Stimulated activated CD8-positive, alpha-beta memory T cell treated with anti-CD3 and anti-CD28 coated beads, Interleukin-7, amount 100 ng/mL, for 1 hour (primary cell): ENCODE measurements around the gene TSSC4.

Experiments
- DNase-seq, 2 donors: peaks; one replicate each; pipeline ENCODE4 v3.0.0-alpha.2; 2020; ENCODE audit warnings: low read depth in 2 of 2

TSSC4 gene

GRCh38 chr11:2417856-2418692, 17.5 kb downstream of the TSSC4 start:
- DNase-seq: no peak

GRCh38 chr11:2418693-2419360, 18.3 kb downstream of the TSSC4 start:
- no peak for DNase-seq

- DNase-seq: peak; percentile 31 to 38
Measured at GRCh38 chr11:2419638-2420501, 19.3 kb downstream of the TSSC4 start.

- DNase-seq: peak; percentile 49 to 53
Measured at GRCh38 chr11:2420502-2421225, 20.1 kb downstream of the TSSC4 start.

DNA sequence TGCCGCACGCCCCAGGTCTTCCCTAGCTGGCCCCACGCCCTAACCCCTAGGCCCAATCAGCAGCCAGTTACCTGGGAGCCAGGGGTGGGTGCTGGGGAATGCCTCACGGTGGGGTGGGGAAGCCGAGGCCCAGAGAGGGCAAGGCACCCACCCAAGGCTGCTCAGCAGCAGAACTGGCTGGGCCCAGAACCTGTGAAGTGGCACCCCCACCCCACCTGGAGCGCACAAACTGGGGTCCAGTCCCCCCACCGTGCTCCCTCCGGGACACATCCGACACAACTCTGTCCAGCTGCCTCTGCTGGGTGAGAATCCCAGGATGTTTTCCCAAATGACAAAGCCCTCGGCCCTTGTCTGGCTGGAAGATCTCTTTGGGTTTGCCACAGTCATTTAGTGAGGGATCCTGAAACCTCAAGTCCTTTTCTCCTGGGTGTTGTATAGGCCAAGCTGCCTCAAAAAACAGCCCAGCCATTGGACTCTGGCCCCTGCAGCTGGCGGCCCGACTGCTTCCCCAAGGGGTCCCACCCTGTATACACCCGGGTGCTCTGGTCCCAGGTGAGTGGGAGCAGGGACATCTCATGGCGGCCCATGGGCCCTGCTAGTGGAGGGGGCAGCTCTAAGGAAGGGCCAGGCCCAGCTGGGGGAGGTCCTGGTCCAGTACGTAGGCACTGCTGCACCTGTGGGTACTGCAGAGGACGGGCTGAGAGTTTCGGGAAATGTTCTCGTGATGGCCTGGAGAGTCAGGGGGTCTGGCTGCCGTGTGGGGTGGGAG, 20.9 kb downstream of the TSSC4 start:
- no peak for DNase-seq

DNA sequence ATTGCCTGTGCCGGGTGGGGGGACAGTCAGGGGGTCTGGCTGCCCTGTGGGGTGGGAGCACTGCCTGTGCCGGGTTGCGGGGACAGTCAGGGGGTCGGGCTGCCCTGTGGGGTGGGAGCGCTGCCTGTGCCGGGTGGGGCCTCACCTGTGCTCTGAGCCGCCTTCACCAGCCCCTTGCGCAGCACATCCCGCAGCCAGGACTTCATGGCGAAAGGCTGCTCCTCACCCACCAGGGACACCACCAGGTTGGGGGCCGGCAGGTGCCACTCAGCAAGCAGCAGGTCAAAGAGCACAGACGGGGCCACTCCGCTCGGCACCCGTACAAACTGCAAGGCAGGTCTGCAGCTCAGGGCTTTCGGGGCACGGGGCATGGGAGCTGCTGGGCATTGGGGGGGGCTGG, 21.4 kb downstream of the TSSC4 start:
- no peak for DNase-seq

- DNase-seq: no peak
Measured at GRCh38 chr11:2422461-2423156, 22.1 kb downstream of the TSSC4 start.

DNA sequence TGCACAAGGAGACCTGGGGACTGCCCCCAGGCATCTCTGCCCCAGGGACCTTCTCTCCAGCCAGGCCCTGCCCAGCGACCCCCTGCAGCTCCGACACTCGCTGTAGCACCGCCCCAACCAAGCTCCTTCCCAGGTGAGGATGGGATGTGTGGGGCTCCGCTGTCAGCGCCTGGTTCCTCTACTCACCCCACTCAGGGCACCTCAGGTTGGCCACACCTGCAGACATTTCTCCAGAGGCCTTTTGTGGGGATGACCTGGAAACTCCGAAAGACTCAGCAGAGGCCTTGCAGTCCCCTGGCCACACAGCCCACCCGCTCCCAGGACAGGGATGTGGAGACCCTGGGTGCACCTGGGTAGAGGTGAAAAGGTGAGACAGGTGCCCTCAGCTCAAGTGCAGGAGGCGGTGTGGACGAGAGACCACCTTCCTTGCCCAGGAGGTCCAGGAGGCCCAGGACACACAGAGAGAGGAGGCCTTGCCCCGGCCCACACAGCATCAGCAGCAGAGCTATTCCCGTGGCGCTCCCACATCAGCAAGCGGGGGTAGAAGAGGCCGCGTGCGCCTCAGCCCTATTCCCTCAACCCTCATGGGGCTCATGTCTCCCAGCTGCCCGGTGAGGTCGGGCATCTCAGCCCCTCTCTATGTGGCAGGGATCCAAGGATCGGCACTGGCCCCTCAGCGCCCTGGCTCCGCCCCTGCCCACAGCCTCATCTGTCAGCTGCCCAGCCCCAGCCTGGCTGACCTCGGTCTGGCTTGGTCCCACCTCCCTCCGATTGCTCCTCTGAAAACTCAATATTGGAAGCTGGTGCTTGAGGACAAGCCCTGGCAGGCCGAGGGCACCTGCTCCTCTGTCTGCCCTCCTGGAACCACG, 22.8 kb downstream of the TSSC4 start:
- DNase-seq: no peak

- no peak for DNase-seq
Measured at GRCh38 chr11:2424811-2425495, 24.4 kb downstream of the TSSC4 start.

GRCh38 chr11:2425506-2425905, 25.0 kb downstream of the TSSC4 start:
- DNase-seq: no peak

- no peak for DNase-seq
Measured at GRCh38 chr11:2426221-2426620, 25.7 kb downstream of the TSSC4 start.

DNA sequence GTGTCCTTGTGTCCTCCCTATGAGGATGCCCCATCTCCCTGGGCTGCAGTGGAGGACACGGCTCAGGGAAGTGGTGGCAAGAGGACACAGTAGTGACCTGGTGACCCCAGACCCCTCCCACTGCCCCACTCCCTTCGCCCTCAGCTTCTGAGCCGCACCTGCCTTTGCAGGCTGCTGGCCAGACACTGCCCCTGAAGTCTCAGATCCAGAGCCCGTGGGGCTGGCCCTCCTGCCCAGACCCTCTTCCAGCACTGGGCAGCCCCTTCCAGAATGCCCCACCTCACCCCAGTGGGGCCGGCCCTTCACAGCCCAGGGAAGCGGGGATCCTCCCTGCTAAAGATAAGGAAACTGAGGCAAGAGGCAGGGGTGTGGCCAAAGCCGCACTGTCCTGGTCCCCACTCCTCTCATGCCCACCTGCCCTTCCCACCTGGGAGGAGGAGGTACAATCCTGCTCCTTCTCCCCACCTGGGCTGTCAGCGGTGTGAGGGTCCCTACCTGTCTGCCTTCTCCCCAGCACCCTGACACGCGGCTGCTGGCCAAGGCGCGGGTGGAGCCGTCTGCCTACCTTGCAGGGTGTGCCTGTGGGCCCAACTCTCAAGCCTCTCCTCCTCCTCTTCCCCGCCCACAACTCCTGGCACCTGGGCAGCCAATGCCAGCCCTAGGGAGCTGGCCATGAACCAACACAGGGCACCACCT, 26.4 kb downstream of the TSSC4 start:
- no peak for DNase-seq

DNA sequence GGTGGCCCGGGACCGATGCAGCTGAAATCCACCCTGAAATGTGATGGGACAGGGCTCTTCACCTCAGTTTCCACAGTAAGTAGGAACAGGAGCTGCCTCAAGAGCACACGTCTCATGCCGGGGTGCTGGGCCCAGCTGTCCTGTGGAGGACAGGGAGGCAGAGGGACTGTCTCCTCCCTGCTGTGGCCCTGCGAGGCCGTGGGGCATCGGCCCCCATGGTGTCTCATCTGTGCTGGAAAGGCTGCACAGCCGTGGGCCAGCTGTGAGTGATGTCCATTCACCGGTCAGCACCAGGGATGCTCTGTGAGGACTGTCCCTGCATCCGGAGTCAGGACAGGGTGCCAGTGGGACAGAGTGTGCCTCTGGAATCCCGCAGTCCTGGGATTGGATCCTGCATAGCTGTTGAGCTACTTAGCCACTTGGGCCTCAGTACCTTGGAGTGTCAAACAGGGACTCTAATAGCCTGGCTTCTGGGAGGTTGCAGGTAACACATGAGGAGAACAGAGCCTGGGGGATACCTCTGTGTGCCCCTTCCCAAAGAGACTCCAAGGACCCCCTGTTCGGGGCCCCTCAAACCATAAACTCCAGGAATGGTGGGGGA, 27.3 kb downstream of the TSSC4 start:
- no peak for DNase-seq

DNA sequence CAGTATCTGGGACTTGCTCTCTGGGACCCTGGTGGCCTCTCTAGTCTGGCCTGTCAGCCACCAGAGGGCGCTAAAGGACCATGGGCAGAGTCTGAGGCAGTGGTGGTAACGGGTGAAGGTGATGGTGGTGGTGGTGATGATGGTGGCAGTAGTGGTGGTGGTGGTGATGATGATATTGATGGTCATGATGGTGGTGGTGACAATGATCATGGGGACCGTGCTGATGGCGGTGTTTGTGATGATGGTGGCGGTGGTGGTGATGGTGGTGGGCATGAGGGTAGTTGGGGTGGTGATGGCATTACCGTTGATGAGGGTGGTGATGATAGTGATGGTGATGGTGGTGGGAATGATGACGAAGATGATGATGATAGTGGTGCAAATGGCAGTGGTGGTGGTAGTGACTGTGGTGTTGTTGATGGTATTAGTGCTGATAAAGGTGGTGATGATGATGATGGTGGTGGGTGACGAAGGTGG, 27.8 kb downstream of the TSSC4 start:
- peak; percentile 64 to 79 for DNase-seq

GRCh38 chr11:2431395-2431794, 30.8 kb downstream of the TSSC4 start:
- no peak for DNase-seq

GRCh38 chr11:2432171-2432621, 31.6 kb downstream of the TSSC4 start:
- no peak for DNase-seq

DNA sequence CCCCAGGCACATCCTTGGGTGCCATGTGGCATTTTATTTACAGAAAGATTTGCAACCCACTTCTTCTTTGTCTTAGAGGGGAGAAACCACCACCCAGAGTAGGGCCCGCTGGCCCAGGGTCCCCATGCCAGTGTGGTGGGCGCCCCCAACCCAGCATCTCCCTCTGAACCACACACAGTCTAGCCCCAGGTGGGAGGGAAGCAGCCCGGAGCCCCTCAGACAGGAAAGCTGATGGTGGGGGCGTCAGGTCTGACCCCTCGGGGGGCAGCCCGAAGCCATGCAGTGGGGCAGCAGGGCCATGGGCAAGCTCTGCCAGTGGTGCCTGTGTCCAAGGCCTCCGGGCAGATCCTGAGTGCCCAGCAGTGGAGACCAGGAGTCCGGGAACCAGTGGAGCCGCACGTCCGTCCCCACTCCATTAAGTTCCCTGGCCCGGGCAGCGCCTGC, 32.1 kb downstream of the TSSC4 start:
- no peak for DNase-seq
